HG03280 (cell line): ENCODE results near the gene ADAMTS12.

Experiments
- ATAC-seq: cut with Tn5 transposase; IDR thresholded peaks from one replicate; pipeline ENCODE4 v1.9.1; 2021; ENCODE audit warnings: mild to moderate bottlenecking, moderate library complexity; ENCODE audit not compliant: unreplicated experiment

Gene ADAMTS12

DNA sequence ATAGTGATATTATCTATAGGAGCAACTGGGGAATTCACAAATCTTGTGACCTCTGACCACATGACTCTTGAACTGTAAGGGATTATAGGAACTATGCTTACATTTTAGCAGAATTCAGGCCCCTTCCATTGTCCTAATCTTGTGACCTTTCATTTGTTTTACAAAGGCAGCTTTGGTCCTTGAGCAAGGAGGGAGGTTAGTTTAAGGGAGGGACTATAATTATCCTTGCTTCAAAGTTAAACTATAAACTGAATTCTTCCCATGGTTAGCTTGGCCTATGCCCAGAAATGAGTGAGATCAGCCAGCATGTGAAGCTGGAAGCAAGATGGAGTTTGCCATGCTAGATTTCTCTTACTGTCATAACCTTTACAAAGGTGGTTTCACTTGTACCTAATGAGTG lies 399.8 kb downstream of the ADAMTS12 start:
- no peak for ATAC-seq

DNA sequence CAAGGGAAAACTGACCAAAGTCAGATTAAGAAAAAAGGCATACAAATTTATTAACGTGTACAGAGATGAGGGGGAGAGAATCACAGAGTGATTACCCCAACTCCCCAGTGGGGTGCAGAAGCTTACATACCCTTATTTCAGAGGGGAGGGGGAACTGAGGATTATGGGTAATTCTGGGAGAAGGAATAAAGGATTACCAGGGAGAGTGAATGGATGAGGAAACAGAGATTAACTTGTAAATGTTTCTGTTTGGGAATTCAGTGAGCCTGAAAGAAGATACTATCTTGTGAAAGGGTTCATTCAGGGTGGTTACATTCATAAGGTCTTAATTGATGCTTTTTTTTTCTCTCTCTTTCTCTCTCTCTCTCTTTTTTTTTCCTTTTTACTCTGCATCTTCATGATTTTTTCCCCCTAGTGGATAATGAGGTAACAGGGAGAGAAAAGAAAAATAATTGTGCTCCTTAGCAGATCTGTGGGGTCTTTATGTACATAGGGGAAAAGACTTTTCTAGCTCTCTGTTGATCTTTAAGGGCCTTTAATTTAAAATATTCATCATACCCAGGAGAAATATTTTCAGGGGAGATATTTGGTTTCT lies 401.6 kb downstream of the ADAMTS12 start:
- ATAC-seq: no peak

DNA sequence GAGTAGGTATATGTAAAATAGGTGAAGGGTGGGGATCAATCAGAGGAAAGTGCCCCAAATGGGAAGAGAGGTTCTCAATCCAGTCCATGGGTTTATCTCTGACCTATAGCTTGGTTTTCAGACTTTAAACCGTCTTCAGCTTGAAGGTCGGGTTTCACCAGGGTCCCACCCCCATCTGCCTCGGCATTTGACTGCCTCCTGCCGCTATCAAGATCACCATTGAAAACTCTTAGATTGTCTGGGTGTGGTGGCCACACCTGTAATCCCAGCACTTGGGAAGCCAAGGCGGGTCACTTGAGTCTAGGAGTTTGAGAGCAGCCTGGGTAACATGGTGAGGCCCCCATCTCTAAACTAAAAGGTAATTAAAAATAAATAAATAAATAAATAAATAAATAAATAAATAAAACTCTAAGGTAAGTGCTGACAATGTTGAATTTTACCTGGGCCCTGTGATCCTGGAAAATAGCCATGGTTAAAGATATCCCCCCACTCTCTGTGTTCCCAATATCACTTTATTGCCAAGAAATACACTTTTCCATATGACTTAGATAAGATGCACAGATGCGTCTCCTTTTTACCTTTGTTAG lies 402.2 kb downstream of the ADAMTS12 start:
- ATAC-seq: no peak

DNA sequence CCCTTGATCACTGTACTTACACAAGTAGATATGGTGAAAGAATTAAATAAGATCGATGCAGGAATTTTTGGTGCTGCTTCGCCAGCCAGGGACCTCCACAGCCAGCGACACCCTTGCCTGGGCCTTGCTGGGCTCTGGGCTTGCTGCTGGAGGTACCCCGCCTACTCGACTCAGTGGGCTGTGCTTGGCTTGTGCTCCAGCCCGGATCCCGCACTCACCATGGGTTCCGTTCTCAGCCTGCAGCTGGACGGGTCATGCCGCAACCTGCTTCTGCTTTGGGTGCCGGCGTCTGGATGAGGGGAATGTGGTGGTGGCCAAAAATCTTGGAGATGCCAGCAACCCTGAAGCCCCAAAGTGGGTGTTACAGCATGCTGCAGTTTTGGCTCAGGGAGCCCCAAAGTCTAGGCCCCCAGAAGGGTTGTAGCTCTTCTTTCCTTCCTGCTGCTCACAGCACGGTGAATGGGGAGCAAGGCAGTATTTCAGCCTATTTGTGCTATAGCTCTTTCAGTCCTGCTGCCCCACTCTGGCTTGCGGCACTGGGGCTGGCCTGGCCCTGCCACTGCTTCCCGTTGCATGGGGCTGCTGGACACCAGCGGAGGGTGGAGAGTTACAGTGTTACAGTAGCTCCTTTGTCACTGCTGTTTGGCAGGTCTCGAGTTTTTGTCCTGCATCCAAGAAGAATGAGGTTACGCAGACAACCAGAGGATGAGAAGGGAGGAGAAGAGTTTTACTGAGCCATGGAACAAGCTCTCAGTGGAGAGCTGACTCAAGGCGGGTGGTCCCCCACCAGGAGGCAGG lies 403.0 kb downstream of the ADAMTS12 start:
- no peak for ATAC-seq

DNA sequence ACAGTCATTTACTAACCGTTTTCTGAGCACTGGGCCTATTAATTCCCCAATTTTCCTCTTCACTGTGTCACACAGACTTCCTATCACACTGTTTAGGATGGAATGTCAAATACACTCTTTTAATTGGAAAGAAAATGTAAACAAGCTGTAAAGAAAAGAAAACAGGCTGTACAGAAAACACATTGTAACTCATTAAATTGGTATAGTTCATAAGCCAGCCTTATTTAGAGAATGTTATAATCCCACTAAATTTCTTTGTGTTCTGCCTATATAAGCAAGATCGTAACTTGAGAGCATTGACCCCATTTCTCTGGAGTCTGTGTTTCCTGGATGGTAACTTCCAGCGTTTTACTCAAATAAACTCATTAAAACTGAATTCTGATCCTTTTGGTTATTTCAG lies 404.6 kb downstream of the ADAMTS12 start:
- no peak for ATAC-seq

DNA sequence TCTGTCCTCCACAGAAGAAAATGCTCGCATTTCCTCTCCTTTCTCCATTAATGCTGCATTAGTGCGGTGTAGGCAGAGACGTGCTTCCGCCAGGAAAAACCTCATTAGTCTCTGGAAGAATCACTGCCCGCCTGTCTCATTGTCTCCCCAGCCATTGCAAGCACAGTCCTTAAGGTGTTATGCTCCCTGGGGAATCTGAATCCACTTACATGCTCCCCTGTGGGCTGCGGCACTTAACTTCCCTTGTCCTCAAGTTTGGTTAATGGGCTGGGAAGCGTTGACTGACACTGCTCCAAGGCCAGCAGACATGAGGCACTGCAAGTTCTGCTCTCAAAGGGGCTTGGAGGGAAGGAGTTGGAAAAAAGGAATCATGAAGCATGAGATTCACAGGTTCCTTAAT lies 409.5 kb downstream of the ADAMTS12 start:
- no peak for ATAC-seq

DNA sequence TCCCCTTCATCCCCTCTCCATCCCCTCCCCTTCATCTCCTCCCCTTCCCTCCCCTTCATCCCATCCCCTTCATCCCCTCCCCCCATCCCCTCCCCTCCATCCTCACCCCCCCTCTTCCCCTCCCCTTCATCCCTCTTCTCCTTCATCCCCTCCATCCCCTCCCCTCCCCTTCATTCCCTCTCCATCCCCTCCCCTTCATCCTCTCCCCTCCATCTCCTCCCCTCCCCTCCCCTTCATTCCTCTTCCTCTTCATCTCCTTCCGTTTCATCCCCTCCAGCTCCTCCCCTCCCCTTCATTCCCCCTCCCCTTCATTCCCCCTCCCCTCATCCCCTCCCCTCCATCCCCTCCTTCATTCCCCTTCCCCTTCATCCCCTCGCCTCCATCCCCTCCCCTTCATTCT lies 410.9 kb downstream of the ADAMTS12 start:
- ATAC-seq: no peak

DNA sequence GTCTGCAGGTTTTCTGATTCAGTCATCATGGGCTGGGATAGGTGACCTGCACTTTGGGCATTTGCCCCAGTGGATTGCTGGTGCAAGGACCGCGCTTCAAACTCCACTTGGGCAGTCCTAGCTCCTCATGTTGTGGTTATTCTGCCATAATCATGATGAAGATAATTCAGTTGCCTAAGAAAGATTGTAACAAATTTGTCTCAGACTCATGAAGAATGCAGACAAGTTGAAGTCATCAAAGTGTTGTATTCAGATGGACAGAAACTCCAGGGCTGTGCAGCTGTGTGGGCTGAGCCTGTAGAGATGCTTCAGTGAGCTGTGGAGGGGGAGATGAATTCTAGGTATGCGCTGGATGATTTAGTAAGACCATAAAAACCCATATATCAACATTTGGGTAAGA lies 412.5 kb downstream of the ADAMTS12 start:
- ATAC-seq: no peak

DNA sequence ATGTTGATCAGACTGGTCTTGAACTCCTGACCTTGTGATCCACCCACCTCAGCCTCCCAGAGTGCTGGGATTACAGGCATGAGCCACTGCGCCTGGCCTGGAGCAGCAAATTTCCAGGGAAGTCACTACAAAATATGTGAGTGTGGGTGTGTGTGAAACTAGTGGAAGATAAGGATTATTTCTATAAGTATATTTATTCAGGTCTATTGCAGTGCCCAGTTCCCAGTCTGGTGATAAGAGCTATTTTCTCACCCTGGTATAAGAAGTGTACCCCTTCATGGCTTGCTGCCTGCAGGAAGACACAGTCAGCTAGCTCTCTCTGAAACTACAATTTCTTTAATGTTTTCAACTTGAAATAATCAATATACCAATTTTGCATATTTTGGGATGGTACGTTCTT lies 414.0 kb downstream of the ADAMTS12 start:
- ATAC-seq: no peak

DNA sequence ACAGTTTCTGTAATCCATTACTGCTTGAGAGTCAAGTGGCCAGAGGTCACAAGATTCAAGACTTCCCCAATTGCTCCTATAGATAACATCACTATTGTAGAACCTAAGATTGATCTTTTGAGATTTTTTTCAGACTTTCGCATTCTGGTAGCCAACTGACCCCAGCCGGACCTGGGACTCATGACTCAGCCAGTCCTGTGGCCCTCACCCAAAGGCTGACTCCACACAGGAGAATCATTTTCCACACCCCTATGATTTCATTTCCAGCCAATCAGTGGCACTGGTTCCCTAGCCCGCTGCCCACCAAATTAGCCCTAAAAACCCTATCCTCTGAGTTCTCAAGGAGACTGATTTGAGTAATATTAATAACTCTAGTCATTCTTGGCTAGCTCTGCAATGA lies 414.8 kb downstream of the ADAMTS12 start:
- no peak for ATAC-seq

DNA sequence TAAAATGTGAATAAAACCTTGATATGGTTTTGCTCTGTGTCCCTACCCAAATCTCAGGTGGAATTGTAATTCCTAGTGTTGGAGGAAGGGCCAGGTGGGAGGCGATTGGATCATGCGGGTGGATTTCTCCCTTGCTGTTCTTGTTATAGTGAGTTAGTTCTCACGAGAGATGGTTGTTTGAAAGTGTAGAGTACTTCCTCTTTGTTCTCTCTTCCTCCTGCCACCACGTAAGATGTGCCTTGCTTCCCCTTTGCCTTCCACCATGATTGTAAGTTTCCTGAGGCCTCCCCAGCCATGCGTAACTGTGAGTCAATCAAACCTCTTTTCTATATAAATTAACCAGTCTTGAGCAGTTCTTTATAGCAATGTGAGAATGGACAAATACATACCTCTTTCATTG lies 416.1 kb downstream of the ADAMTS12 start:
- no peak for ATAC-seq

DNA sequence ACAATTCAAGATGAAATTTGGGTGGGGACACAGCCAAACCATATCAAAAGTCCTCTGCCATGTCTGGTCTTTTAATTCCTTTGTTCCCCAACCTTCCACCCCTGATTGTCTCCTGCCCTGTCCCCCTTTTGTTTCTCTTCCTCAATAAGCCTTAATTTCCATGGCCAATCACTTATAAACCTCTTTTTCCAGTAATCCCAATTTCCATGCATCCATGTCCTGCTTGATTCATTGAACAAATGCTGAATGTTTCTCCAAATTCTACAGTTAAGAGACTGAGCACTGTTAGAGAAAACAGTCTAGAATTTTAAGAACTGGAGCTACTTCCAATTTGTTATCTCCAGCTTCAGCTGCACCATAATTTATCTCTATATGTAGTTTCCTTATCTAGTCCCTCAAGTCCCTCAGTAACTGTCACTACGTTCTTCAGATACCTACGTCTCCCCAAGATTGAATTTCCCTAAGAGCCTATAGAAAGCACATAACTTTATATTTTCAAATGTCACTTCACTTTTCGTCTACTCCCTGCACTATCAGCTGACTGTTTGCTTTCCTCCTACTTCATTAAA lies 416.8 kb downstream of the ADAMTS12 start:
- no peak for ATAC-seq

DNA sequence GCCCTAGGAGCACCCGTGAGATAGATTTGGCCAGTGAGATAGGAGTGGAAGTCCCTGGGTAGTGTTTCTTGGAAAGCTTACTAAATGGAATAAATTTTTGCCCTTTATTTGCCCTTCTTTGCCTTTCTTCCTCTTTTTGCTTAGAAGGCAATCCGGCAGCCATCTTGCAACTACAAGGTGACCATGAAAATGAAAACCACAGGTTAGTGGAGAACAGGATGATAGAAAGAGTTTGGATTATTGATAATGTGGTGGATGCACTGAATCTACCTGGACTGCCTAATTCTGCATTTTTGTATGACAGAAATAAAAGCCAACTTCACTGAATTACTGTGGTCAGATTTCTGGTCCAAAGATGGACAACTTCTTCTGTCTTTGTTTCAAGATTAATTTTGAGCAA lies 417.8 kb downstream of the ADAMTS12 start:
- no peak for ATAC-seq
